ENCODE results near the gene VPREB3. TPM values are rescaled to one million over a fixed set of nuclear protein-coding genes. Genes with fewer than 3 reads are reported as not detected.

The VPREB3 gene
- total and polyA plus RNA-seq, 4 donors, result 0.69 to 3.2 (median 1.8) TPM; not detected in 1

DNA sequence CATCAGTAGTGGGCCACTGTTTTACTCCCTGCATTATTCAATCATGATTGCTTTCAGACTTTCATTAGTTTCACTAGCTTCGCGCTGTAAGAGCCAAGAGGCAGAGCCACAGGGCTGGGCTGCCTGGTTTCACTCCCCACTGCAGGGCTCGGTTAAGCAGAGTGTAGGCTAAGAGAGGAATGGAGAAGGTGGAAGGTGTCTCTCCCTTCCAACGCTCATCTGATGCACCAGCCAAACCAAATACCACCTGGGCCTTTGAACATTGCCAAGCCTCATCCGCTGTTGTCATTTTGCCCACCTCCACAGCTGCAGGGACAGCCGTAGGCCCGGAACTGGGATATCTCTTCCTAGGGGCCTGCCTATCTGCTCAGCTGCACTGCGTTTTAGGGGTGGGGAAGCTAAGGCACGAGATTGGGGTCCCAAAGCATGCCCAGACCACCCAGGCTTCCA, 32.1 kb upstream of the VPREB3 start:
- peaks cover 12 to 42% (median 31%) of the 10 kb centered on the region in 4 donors for H3K4me1 ChIP-seq (ENCODE audit: control insufficient read depth in 4 of 4, insufficient read depth in 4 of 4, low read length in 3 of 4)
- TF ChIP-seq, protein P1, sequence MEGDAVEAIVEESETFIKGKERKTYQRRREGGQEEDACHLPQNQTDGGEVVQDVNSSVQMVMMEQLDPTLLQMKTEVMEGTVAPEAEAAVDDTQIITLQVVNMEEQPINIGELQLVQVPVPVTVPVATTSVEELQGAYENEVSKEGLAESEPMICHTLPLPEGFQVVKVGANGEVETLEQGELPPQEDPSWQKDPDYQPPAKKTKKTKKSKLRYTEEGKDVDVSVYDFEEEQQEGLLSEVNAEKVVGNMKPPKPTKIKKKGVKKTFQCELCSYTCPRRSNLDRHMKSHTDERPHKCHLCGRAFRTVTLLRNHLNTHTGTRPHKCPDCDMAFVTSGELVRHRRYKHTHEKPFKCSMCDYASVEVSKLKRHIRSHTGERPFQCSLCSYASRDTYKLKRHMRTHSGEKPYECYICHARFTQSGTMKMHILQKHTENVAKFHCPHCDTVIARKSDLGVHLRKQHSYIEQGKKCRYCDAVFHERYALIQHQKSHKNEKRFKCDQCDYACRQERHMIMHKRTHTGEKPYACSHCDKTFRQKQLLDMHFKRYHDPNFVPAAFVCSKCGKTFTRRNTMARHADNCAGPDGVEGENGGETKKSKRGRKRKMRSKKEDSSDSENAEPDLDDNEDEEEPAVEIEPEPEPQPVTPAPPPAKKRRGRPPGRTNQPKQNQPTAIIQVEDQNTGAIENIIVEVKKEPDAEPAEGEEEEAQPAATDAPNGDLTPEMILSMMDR (IDR thresholded peaks at IDR 0.05; ENCODE audit: low read depth, low read length, missing input control), result no peak
- TF ChIP-seq RXRA (IDR thresholded peaks at IDR 0.05) (peak in 1 of 2 donors; percentile 21), SP1 (IDR thresholded peaks at IDR 0.05) (peak; percentile 23), HNF4A (conservative IDR thresholded peaks at IDR 0.05) (no peak), YY1 (IDR thresholded peaks at IDR 0.05) (no peak), EGR1 (IDR thresholded peaks at IDR 0.05; ENCODE audit: low read depth in 2 of 2) (no peak), TAF1 (conservative IDR thresholded peaks at IDR 0.05) (no peak), RAD21 (IDR thresholded peaks at IDR 0.05) (no peak), FOXA2 (IDR thresholded peaks at IDR 0.05) (no peak)
- TF ChIP-seq, protein P2, sequence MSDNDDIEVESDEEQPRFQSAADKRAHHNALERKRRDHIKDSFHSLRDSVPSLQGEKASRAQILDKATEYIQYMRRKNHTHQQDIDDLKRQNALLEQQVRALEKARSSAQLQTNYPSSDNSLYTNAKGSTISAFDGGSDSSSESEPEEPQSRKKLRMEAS (IDR thresholded peaks at IDR 0.05), result no peak
- TF ChIP-seq, protein P3, sequence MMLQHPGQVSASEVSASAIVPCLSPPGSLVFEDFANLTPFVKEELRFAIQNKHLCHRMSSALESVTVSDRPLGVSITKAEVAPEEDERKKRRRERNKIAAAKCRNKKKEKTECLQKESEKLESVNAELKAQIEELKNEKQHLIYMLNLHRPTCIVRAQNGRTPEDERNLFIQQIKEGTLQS (IDR thresholded peaks at IDR 0.05), result no peak
- H3K36me3 ChIP-seq (ENCODE audit: control insufficient read depth in 4 of 4, insufficient read depth in 3 of 4, low read depth in 1 of 4, low read length in 3 of 4), result no peaks in the 10 kb centered on the region
- H3K4me3 ChIP-seq (ENCODE audit: low read depth in 1 of 3, low read length in 3 of 3), result peak overlapping the region; percentile 46 to 83 (median 76)
- no peaks in the 10 kb centered on the region for H3K9me3 ChIP-seq (ENCODE audit: control insufficient read depth in 4 of 4, low read length in 3 of 4)
- H3K27ac ChIP-seq (ENCODE audit: low read depth in 1 of 2, low read length in 2 of 2), result peak overlapping the region; percentile 99 to 100
- H3K27me3 ChIP-seq (ENCODE audit: control insufficient read depth in 4 of 4, insufficient read depth in 4 of 4, low read length in 3 of 4), result no peaks in the 10 kb centered on the region
- DNase-seq (ENCODE audit: low spot score), result peak; percentile 32
- H3K9ac ChIP-seq (ENCODE audit: low read depth in 1 of 2, low read length in 2 of 2), result peak overlapping the region; percentile 2 to 57
- 23% methylated on average over 9 of the region's 9 CpGs for WGBS

DNA sequence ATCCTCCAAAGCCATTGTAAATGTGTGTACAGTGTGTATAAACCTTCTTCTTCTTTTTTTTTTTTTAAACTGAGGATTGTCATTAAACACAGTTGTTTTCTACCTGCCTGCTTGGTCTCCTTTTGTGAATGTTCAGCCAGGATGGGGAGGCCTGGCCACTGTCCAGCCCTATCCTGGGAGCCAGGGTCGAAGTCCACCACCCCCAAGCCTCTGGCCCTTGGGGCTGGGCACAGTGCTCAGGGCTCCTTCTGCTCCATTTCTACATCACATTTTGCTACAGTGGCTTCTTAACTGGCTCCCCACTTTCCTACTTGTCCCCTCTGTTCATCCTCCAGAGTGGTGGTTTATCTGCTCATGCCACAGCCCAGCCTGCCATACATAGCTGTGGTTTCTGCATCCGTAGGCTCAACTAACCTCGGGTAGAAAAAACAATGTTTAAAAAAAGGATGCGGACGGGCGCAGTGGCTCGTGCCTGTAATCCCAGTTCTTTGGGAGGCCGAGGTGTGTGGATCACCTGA, 30.0 kb upstream of the VPREB3 start:
- WGBS, result 45% methylated on average over 8 of the region's 8 CpGs
- TF ChIP-seq HNF4A (conservative IDR thresholded peaks at IDR 0.05) (peak; percentile 86 to 91), SP1 (IDR thresholded peaks at IDR 0.05) (peak; percentile 79), RXRA (IDR thresholded peaks at IDR 0.05) (peak in 1 of 2 donors; percentile 29), GABPA (IDR thresholded peaks at IDR 0.05 in 1 of 2, conservative IDR thresholded peaks at IDR 0.05 in 1 of 2) (no peak), RAD21 (IDR thresholded peaks at IDR 0.05) (peak in 1 of 2 donors; percentile 25), HNF4G (IDR thresholded peaks at IDR 0.05) (peak; percentile 86)
- Histone ChIP-seq H3K36me3 (ENCODE audit: control insufficient read depth in 4 of 4, insufficient read depth in 3 of 4, low read depth in 1 of 4, low read length in 3 of 4) (no peaks in the 10 kb centered on the region), H3K9me3 (ENCODE audit: control insufficient read depth in 4 of 4, low read length in 3 of 4) (no peaks in the 10 kb centered on the region), H3K9ac (ENCODE audit: low read depth in 1 of 2, low read length in 2 of 2) (no peak overlapping the region), H3K27me3 (ENCODE audit: control insufficient read depth in 4 of 4, insufficient read depth in 4 of 4, low read length in 3 of 4) (no peaks in the 10 kb centered on the region), H3K27ac (ENCODE audit: low read depth in 1 of 2, low read length in 2 of 2) (peak overlapping the region in 1 of 2 donors; percentile 6), H3K4me1 (ENCODE audit: control insufficient read depth in 4 of 4, insufficient read depth in 4 of 4, low read length in 3 of 4) (peaks cover 12 to 36% (median 29%) of the 10 kb centered on the region in 4 donors), H3K4me3 (ENCODE audit: low read depth in 1 of 3, low read length in 3 of 3) (no peak overlapping the region)
- peak; percentile 53 for DNase-seq (ENCODE audit: low spot score)

DNA sequence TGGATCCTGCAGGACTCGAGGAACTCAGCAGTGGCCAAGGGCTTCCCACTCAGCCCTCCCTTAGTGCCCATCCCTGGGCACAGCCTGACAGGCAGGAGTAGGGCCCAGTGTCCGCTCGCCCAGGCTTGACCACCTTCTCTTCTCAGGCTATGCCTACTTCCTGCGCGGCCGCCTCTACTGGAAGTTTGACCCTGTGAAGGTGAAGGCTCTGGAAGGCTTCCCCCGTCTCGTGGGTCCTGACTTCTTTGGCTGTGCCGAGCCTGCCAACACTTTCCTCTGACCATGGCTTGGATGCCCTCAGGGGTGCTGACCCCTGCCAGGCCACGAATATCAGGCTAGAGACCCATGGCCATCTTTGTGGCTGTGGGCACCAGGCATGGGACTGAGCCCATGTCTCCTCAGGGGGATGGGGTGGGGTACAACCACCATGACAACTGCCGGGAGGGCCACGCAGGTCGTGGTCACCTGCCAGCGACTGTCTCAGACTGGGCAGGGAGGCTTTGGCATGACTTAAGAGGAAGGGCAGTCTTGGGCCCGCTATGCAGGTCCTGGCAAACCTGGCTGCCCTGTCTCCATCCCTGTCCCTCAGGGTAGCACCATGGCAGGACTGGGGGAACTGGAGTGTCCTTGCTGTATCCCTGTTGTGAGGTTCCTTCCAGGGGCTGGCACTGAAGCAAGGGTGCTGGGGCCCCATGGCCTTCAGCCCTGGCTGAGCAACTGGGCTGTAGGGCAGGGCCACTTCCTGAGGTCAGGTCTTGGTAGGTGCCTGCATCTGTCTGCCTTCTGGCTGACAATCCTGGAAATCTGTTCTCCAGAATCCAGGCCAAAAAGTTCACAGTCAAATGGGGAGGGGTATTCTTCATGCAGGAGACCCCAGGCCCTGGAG, 29.3 kb upstream of the VPREB3 start:
- Histone ChIP-seq H3K9me3 (ENCODE audit: control insufficient read depth in 4 of 4, low read length in 3 of 4) (no peaks in the 10 kb centered on the region), H3K27ac (ENCODE audit: low read depth in 1 of 2, low read length in 2 of 2) (peak overlapping the region in 1 of 2 donors; percentile 6), H3K4me1 (ENCODE audit: control insufficient read depth in 4 of 4, insufficient read depth in 4 of 4, low read length in 3 of 4) (peaks cover 12 to 35% (median 26%) of the 10 kb centered on the region in 4 donors), H3K4me3 (ENCODE audit: low read depth in 1 of 3, low read length in 3 of 3) (no peak overlapping the region), H3K27me3 (ENCODE audit: control insufficient read depth in 4 of 4, insufficient read depth in 4 of 4, low read length in 3 of 4) (no peaks in the 10 kb centered on the region), H3K9ac (ENCODE audit: low read depth in 1 of 2, low read length in 2 of 2) (no peak overlapping the region), H3K36me3 (ENCODE audit: control insufficient read depth in 4 of 4, insufficient read depth in 3 of 4, low read depth in 1 of 4, low read length in 3 of 4) (no peaks in the 10 kb centered on the region)
- TF ChIP-seq RAD21 (IDR thresholded peaks at IDR 0.05) (no peak), FOXA2 (IDR thresholded peaks at IDR 0.05) (no peak), EGR1 (IDR thresholded peaks at IDR 0.05; ENCODE audit: low read depth in 2 of 2) (no peak)
- TF ChIP-seq, protein P4, sequence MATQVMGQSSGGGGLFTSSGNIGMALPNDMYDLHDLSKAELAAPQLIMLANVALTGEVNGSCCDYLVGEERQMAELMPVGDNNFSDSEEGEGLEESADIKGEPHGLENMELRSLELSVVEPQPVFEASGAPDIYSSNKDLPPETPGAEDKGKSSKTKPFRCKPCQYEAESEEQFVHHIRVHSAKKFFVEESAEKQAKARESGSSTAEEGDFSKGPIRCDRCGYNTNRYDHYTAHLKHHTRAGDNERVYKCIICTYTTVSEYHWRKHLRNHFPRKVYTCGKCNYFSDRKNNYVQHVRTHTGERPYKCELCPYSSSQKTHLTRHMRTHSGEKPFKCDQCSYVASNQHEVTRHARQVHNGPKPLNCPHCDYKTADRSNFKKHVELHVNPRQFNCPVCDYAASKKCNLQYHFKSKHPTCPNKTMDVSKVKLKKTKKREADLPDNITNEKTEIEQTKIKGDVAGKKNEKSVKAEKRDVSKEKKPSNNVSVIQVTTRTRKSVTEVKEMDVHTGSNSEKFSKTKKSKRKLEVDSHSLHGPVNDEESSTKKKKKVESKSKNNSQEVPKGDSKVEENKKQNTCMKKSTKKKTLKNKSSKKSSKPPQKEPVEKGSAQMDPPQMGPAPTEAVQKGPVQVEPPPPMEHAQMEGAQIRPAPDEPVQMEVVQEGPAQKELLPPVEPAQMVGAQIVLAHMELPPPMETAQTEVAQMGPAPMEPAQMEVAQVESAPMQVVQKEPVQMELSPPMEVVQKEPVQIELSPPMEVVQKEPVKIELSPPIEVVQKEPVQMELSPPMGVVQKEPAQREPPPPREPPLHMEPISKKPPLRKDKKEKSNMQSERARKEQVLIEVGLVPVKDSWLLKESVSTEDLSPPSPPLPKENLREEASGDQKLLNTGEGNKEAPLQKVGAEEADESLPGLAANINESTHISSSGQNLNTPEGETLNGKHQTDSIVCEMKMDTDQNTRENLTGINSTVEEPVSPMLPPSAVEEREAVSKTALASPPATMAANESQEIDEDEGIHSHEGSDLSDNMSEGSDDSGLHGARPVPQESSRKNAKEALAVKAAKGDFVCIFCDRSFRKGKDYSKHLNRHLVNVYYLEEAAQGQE (IDR thresholded peaks at IDR 0.05), result no peak
- no peak for DNase-seq (ENCODE audit: low spot score)
- WGBS, result 84% methylated on average over 15 of the region's 15 CpGs
